HEK293 (cell line): ENCODE data around the gene MIF4GD.
"Not testable (repeated sequence)": the region's sequence is repeated elsewhere in the genome, so short reads cannot be mapped to it uniquely, and the experiment has no call there.

Experiments used
- CTCF ChIA-PET: fragments of 350-600 bp; formaldehyde crosslinking; extraction: SDS; loops from one replicate; lab custom pipeline; 2021; ENCODE audit warnings: antibody characterized with exemption; lab: Yijun Ruan, JAX
- POLR2A ChIA-PET: fragments of 300-600 bp; formaldehyde crosslinking; extraction: SDS; loops from one replicate; lab custom pipeline; 2020; ENCODE audit warnings: antibody characterized with exemption, inconsistent platforms; lab: Yijun Ruan, JAX
- H3K27ac ChIP-seq: fragments of 200-500 bp; sonication (Bioruptor generic); 2 replicates; pipeline ENCODE4 v1.5.1; 2014; ENCODE audit warnings: low read depth, low read length, control low read depth, inconsistent platforms; ENCODE audit errors: extremely low read depth
- H3K36me3 ChIP-seq, 2 experiments: fragments of 200-500 bp in 1 of 2; sonication (Bioruptor generic) in 1 of 2; 1 replicate in 1 of 2; 2 replicates in 1 of 2; pipeline ENCODE4 v1.5.1; 2014 to 2017; ENCODE audit warnings: inconsistent platforms in 2 of 2, low read length in 2 of 2; ENCODE audit not compliant: control insufficient read depth in 2 of 2, insufficient read depth in 1 of 2
- H3K4me1 ChIP-seq: fragments of 200-500 bp; sonication (Bioruptor generic); 2 replicates; pipeline ENCODE4 v1.5.1; 2014; ENCODE audit warnings: mild to moderate bottlenecking, low read length, inconsistent platforms; ENCODE audit not compliant: control insufficient read depth, insufficient read depth
- H3K4me3 ChIP-seq: 2 replicates; pipeline ENCODE4 v1.5.1; 2011; ENCODE audit warnings: low read depth, mild to moderate bottlenecking, control low read depth, low read length, moderate library complexity
- H3K9me3 ChIP-seq: fragments of 200-500 bp; sonication (Bioruptor generic); 2 replicates; pipeline ENCODE4 v1.5.1; 2014; ENCODE audit warnings: low read depth, low read length, inconsistent platforms; ENCODE audit not compliant: control insufficient read depth, insufficient read depth
- BCL11B ChIP-seq: fragments of 450-650 bp; formaldehyde crosslinking; IDR thresholded peaks from 2 replicates; pipeline ENCODE4 v1.5.1; 2016; ENCODE audit warnings: low read depth, missing biosample characterization, missing genetic modification characterization
- GLI2 ChIP-seq: fragments of 450-650 bp; formaldehyde crosslinking; IDR thresholded peaks from 2 replicates; pipeline ENCODE4; 2017; ENCODE audit warnings: missing biosample characterization, missing genetic modification characterization, low read depth, borderline replicate concordance
- GLI4 ChIP-seq: fragments of 450-650 bp; formaldehyde crosslinking; IDR thresholded peaks from 2 replicates; pipeline ENCODE4 v1.5.1; 2016; ENCODE audit warnings: missing biosample characterization, missing genetic modification characterization
- KLF8 ChIP-seq: fragments of 450-650 bp; formaldehyde crosslinking; IDR thresholded peaks from 2 replicates; pipeline ENCODE4 v1.5.1; 2016; ENCODE audit warnings: missing biosample characterization, missing genetic modification characterization
- ZBTB1 ChIP-seq: fragments of 450-650 bp; formaldehyde crosslinking; IDR thresholded peaks from 2 replicates; pipeline ENCODE4 v1.5.1; 2016; ENCODE audit warnings: missing biosample characterization, missing genetic modification characterization
- ZBTB17 ChIP-seq: fragments of 450-650 bp; formaldehyde crosslinking; IDR thresholded peaks from 2 replicates; pipeline ENCODE4 v1.5.1; 2016; ENCODE audit warnings: missing biosample characterization, missing genetic modification characterization
- ZBTB8A ChIP-seq: fragments of 450-650 bp; formaldehyde crosslinking; IDR thresholded peaks from 2 replicates; pipeline ENCODE4 v1.5.1; 2016; ENCODE audit warnings: missing biosample characterization, missing genetic modification characterization
- ZFP3 ChIP-seq: fragments of 450-650 bp; formaldehyde crosslinking; IDR thresholded peaks from 2 replicates; pipeline ENCODE4 v1.5.1; 2016; ENCODE audit warnings: low read depth, missing biosample characterization, missing genetic modification characterization
- ZNF132 ChIP-seq: fragments of 450-650 bp; formaldehyde crosslinking; IDR thresholded peaks from 2 replicates; pipeline ENCODE4 v1.5.1; 2017; ENCODE audit warnings: missing biosample characterization, missing genetic modification characterization, borderline replicate concordance
- ZNF24 ChIP-seq: fragments of 450-650 bp; formaldehyde crosslinking; IDR thresholded peaks from 2 replicates; pipeline ENCODE4 v1.5.1; 2016; ENCODE audit warnings: missing biosample characterization, missing genetic modification characterization
- ZNF274 ChIP-seq, 2 experiments: fragments of 200-500 bp in 1 of 2; fragments of 450-650 bp in 1 of 2; sonication (Bioruptor generic) in 1 of 2; formaldehyde crosslinking in 1 of 2; IDR thresholded peaks; 2 replicates each; pipeline versions ENCODE4 v1.5.1 to v1.6.1; 2014 to 2016; ENCODE audit warnings: borderline replicate concordance in 1 of 2, inconsistent platforms in 1 of 2, low read length in 1 of 2, missing biosample characterization in 1 of 2, missing genetic modification characterization in 1 of 2
- ZNF324 ChIP-seq: fragments of 450-650 bp; formaldehyde crosslinking; IDR thresholded peaks from 2 replicates; pipeline ENCODE4 v1.5.1; 2016; ENCODE audit warnings: missing biosample characterization, missing genetic modification characterization
- ZNF362 ChIP-seq: fragments of 450-650 bp; formaldehyde crosslinking; IDR thresholded peaks from 2 replicates; pipeline ENCODE4 v1.5.1; 2016; ENCODE audit warnings: missing biosample characterization, missing genetic modification characterization
- ZNF37A ChIP-seq: fragments of 450-650 bp; IDR thresholded peaks from 2 replicates; pipeline ENCODE4 v1.5.1; 2018; ENCODE audit warnings: missing biosample characterization, missing genetic modification characterization
- ZNF544 ChIP-seq: fragments of 450-650 bp; formaldehyde crosslinking; IDR thresholded peaks from 2 replicates; pipeline ENCODE4 v1.5.0; 2017; ENCODE audit warnings: missing biosample characterization, missing genetic modification characterization
- ZNF558 ChIP-seq: fragments of 450-650 bp; formaldehyde crosslinking; IDR thresholded peaks from 2 replicates; pipeline ENCODE4 v1.5.1; 2016; ENCODE audit warnings: missing biosample characterization, missing genetic modification characterization
- ZNF747 ChIP-seq: fragments of 450-650 bp; formaldehyde crosslinking; IDR thresholded peaks from 2 replicates; pipeline ENCODE4 v1.5.1; 2016; ENCODE audit warnings: missing biosample characterization, missing genetic modification characterization
- ZNF785 ChIP-seq: fragments of 450-650 bp; formaldehyde crosslinking; IDR thresholded peaks from 2 replicates; pipeline ENCODE4 v1.5.1; 2016; ENCODE audit warnings: missing biosample characterization, missing genetic modification characterization
- ZNF792 ChIP-seq: fragments of 450-650 bp; formaldehyde crosslinking; IDR thresholded peaks from 2 replicates; pipeline ENCODE4 v1.5.1; 2016; ENCODE audit warnings: missing biosample characterization, missing genetic modification characterization
- ZSCAN30 ChIP-seq: fragments of 450-650 bp; IDR thresholded peaks from 2 replicates; pipeline ENCODE4 v1.5.1; 2018; ENCODE audit warnings: missing biosample characterization, mild to moderate bottlenecking, missing genetic modification characterization, moderate library complexity
- TF ChIP-seq, protein P1 (sequence below): fragments of 450-650 bp; formaldehyde crosslinking; IDR thresholded peaks from 2 replicates; pipeline ENCODE4 v1.5.1; 2016; ENCODE audit warnings: missing biosample characterization, missing genetic modification characterization
- TF ChIP-seq, protein P2 (sequence below): fragments of 450-650 bp; formaldehyde crosslinking; IDR thresholded peaks from 2 replicates; pipeline ENCODE4 v1.5.1; 2016; ENCODE audit warnings: missing biosample characterization, missing genetic modification characterization

MIF4GD gene

DNA sequence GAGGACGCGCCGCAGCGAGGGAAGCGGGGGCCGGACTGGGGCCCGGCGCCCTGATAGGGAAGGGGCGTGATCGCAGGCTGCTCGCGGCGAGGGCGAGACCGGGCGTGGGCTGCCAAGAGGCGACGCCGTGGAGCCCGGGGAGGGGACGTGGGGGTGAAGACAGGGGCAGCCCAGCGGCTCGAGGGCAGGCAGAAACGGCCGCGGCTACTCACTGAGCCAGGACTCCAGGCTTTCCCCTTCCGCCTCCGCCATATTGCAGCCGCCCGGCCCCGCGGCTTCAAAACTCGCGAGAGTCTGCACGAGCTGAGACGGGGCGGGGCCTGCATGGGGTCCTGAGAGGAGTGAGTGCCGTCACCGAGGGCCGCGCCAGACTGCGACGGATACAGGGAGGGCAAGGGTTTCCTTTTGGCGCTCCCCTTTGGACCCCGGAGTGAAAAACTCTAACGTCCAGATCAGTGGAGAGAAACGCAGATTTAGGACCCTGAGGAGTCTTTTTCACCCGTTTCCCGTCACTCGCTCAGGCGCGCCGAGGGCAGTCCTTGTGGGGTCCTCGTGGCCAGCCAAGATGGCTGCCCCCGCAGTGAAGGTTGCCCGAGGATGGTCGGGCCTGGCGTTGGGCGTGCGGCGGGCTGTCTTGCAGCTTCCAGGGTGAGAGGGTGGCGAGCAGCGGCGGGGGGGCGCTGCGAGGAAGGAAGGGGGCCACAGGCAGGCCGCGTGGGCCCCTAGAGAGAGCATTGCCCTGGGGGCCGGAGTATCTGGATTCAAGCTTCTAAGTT, 9.5 kb downstream of the MIF4GD start, which contains the start of the genes GGA3 and MRPS7 (continued):
- TF ChIP-seq KLF8 (tag by site-specific recombination), result peak; percentile 94
- TF ChIP-seq ZNF544 (tag by site-specific recombination), result no peak
- TF ChIP-seq ZNF324 (tag by site-specific recombination), result peak; percentile 97
- no peak for TF ChIP-seq ZNF362 (tag by site-specific recombination)
- TF ChIP-seq ZNF24, result peak; percentile 60; the same call in 1 of the 2 replicates
- TF ChIP-seq, protein P1, sequence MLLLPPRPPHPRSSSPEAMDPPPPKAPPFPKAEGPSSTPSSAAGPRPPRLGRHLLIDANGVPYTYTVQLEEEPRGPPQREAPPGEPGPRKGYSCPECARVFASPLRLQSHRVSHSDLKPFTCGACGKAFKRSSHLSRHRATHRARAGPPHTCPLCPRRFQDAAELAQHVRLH (tag by site-specific recombination), result peak; percentile 32; the same call in 1 of the 2 replicates
- TF ChIP-seq ZSCAN30 (tag by site-specific recombination), result peak; percentile 47; the same call in 1 of the 2 replicates

DNA sequence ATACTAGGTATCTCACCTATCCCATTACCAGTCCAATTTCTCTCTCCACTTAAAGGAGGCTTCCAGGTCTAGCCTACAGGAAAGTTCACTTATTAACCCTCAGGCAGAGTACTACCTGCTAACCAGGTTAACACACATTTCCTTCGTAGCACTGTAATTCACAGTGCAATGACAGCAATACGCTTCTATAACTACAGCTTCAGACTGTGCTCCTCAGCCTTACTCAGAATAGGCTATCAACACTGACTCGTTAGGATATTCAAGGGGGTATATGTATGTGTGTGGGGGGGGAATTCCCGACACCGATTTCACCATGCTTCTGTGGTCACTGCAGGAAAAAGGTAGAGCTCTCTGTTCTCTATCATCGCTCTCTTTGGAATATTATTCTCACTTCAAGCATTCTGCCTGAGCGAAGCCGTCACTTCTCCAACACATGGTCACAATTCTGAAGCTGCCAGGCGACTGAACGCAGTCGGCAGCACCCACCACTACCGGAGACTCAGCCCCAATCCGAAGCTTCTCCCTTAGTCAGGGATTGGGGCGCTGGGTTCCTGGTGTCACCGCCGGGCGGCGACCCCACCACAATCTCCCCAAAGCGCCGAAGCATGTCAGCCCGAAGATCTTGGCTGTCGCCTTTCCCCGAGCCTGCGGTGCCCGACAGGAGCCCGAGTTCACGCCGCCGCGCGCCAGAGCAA, 10.2 kb downstream of the MIF4GD start:
- peak overlapping the region; percentile 99 for H3K27ac ChIP-seq
- POLR2A ChIA-PET, result interaction anchor here (0.6 to 3.7 kb wide), 17 partner anchors 9 to 265 kb away, joined by 3 to 90 read pairs (median 4); partner anchors contain the start of genes GRB2, LLGL2, MIF4GD and NUP85

DNA sequence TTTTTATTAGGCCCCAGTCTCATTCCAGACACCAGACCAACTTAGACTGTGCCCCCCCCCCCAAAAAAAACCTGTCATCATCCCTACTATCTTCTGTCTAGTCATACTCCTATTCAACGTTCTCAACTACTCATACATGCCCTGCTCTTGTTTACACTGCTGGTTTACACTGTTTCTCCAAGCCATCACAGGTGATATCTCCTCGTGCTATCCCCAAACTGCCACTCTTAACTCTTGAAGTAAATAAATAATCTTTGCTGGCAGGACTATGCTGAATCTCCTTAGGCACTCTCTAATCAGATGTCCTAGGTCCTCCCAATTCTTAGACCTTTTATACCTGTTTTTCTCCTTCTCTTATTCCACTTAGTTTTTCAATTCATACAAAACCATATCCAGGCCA, 13.8 kb downstream of the MIF4GD start:
- CTCF ChIA-PET, result interaction anchor here (1.2 kb wide), 1 partner anchor 17 kb away, joined by 5 read pairs; no protein-coding TSS in a partner anchor
- H3K36me3 ChIP-seq, POLR2A ChIA-PET: not testable (repeated sequence)

More for the DNA sequence above, 10.2 kb downstream of the MIF4GD start:
- peak overlapping the region; percentile 99 for H3K4me3 ChIP-seq
- H3K36me3 ChIP-seq, result peaks cover 29 to 33% of the 10 kb centered on the region in 2 experiments
- H3K9me3 ChIP-seq, result no peaks in the 10 kb centered on the region
- H3K4me1 ChIP-seq, result peaks cover 5% of the 10 kb centered on the region; the same call in 1 of the 2 replicates
- no peak for TF ChIP-seq ZNF747 (tag by site-specific recombination)
- TF ChIP-seq ZNF132 (tag by site-specific recombination), result no peak
- no peak for TF ChIP-seq ZNF37A (tag by site-specific recombination)
- TF ChIP-seq ZBTB1 (tag by site-specific recombination), result no peak
- no peak for TF ChIP-seq ZNF274 (IDR thresholded peaks at IDR 0.05; ENCODE audit: low read length)
- TF ChIP-seq ZNF274 (tag by site-specific recombination; IDR thresholded peaks at IDR 0.05; ENCODE audit: borderline replicate concordance), result no peak
- TF ChIP-seq ZBTB17 (tag by site-specific recombination), result peak; percentile 74
- no peak for TF ChIP-seq ZNF792 (tag by site-specific recombination)
- no peak for TF ChIP-seq GLI4 (tag by site-specific recombination)
- no peak for TF ChIP-seq ZNF24
- no peak for TF ChIP-seq ZNF558 (tag by site-specific recombination)
- TF ChIP-seq ZNF785 (tag by site-specific recombination), result no peak
- TF ChIP-seq BCL11B (tag by site-specific recombination), result no peak
- TF ChIP-seq, protein P2, sequence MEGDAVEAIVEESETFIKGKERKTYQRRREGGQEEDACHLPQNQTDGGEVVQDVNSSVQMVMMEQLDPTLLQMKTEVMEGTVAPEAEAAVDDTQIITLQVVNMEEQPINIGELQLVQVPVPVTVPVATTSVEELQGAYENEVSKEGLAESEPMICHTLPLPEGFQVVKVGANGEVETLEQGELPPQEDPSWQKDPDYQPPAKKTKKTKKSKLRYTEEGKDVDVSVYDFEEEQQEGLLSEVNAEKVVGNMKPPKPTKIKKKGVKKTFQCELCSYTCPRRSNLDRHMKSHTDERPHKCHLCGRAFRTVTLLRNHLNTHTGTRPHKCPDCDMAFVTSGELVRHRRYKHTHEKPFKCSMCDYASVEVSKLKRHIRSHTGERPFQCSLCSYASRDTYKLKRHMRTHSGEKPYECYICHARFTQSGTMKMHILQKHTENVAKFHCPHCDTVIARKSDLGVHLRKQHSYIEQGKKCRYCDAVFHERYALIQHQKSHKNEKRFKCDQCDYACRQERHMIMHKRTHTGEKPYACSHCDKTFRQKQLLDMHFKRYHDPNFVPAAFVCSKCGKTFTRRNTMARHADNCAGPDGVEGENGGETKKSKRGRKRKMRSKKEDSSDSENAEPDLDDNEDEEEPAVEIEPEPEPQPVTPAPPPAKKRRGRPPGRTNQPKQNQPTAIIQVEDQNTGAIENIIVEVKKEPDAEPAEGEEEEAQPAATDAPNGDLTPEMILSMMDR (tag by site-specific recombination), result 0 out of 2 replicates have a peak, but pooled peaks have one; percentile 50
- peak; percentile 53 for TF ChIP-seq ZBTB8A (tag by site-specific recombination)
- no peak for TF ChIP-seq GLI2 (tag by site-specific recombination)
- no peak for TF ChIP-seq ZFP3
- CTCF ChIA-PET, result interaction anchor here (0.6 to 6.3 kb wide), 14 partner anchors 10 to 489 kb away, joined by 3 to 74 read pairs (median 4); partner anchors contain the start of genes ARMC7 and MIF4GD

DNA sequence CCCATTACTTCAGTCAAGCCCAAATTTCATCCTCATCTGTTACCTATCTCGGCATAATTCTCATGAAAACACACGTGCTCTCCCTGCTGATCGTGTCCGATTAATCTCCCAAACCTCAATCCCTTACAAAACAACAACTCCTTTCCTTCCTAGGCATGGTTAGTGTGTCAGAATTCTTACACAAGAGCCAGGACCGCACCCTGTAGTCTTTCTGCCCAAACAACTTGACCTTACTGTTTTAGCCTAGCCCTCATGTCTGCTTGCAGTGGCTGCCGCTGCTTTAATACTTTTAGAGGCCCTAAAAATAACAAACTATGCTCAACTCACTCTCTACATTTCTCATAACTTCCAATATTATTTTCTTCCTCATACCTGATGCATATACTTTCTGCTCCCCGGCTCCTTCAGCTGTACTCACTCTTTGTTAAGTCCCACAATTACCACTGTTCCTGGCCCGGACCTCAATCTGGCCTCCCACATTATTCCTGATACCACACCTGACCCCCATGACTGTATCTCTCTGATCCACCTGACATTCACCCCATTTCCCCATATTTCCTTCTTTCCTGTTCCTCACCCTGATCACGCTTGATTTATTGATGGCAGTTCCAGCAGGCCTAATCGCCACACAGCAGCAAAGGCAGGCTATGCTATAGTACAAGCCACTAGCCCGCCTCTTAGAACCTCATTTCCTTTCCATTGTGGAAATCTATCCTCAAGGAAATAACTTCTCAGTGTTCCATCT, 14.9 kb downstream of the MIF4GD start:
- CTCF ChIA-PET, result interaction anchor here (1.2 kb wide), 1 partner anchor 16 kb away, joined by 5 read pairs; no protein-coding TSS in a partner anchor
- H3K36me3 ChIP-seq, H3K4me1 ChIP-seq, H3K4me3 ChIP-seq, H3K27ac ChIP-seq, POLR2A ChIA-PET, H3K9me3 ChIP-seq: not testable (repeated sequence)

More for the DNA sequence above, 13.8 kb downstream of the MIF4GD start:
- H3K4me3 ChIP-seq, H3K27ac ChIP-seq, H3K4me1 ChIP-seq, H3K9me3 ChIP-seq: not testable (repeated sequence)
